Testis (tissue), 2 donors: Measurements from ENCODE around the gene LKAAEAR1.

Experiments used
- POLR2A ChIP-seq: fragments of 450-650 bp; IDR thresholded peaks from one replicate; pipeline ENCODE4 v1.6.1; 2017; ENCODE audit warnings: antibody characterized with exemption, mild to moderate bottlenecking, moderate library complexity
- TF ChIP-seq, protein P1 (sequence below), 3 experiments: fragments of 450-650 bp in 2 of 3; fragments of 200-600 bp in 1 of 3; sonication (generic) in 1 of 3; IDR thresholded peaks; one replicate each; pipeline ENCODE4 v1.5.1; 2016 to 2019; ENCODE audit warnings: antibody characterized with exemption in 3 of 3, mild to moderate bottlenecking in 2 of 3, moderate library complexity in 1 of 3

DNA sequence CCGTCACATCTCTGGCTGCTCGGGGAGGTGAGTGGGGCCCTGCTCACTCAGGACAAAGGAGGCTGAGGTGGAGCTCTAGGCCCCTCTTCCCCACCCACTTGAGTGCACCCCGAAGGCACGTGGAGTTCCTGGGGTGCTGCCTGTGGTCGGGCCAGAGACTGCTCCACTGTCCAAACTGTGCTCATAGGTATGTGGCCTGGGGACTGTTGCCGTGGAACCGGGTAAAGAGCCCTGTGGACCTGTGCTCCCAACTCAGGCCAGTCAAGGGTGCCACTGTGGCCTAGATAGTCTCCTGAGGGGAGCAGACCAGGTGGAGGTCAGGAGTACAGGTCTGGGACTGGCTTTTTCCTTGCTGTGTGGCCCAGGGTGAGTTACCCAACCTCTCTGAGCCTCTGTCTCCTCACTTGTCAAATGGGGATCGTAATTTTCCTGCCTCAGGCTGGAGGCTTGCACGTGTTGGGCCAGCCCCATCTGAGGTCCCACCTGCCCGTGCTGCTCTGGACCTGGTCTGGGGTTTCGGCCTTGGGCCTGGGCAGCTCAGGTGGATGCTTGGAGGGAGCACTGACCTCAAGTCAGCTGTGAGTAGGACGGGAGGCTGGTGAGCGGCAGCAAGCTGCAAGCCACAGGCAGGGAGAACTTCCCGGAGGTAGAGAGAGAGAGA, 35.6 kb upstream of the LKAAEAR1 start:
- TF ChIP-seq, protein P1, sequence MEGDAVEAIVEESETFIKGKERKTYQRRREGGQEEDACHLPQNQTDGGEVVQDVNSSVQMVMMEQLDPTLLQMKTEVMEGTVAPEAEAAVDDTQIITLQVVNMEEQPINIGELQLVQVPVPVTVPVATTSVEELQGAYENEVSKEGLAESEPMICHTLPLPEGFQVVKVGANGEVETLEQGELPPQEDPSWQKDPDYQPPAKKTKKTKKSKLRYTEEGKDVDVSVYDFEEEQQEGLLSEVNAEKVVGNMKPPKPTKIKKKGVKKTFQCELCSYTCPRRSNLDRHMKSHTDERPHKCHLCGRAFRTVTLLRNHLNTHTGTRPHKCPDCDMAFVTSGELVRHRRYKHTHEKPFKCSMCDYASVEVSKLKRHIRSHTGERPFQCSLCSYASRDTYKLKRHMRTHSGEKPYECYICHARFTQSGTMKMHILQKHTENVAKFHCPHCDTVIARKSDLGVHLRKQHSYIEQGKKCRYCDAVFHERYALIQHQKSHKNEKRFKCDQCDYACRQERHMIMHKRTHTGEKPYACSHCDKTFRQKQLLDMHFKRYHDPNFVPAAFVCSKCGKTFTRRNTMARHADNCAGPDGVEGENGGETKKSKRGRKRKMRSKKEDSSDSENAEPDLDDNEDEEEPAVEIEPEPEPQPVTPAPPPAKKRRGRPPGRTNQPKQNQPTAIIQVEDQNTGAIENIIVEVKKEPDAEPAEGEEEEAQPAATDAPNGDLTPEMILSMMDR (IDR thresholded peaks at IDR 0.05) = no peak
- no peak for TF ChIP-seq POLR2A
